Lung (tissue), 12 donors: ENCODE measurements around the gene TENM4. TPM values are rescaled to one million over a fixed set of nuclear protein-coding genes. Genes with fewer than 3 reads are reported as not detected.
A peak's percentile ranks its signal among the peaks of the same experiment; 100 is the strongest.

Source experiments
- ATAC-seq: fragments of 200-7000 bp; cut with Tn5 transposase; one replicate; pipeline ENCODE4 v1.9.1; 2020; ENCODE audit warnings: moderate number of reproducible peaks; ENCODE audit not compliant: insufficient read depth, low FRiP score
- DNase-seq, 3 donors: peaks; one replicate each; pipeline ENCODE4 v3.0.0-alpha.2; 2013 to 2017
- H3K27ac ChIP-seq, 2 donors: one replicate each; pipeline ENCODE4 v1.5.1; 2013; ENCODE audit warnings: mild to moderate bottlenecking in 2 of 2, moderate library complexity in 2 of 2, control low read depth in 1 of 2, inconsistent platforms in 1 of 2, low read depth in 1 of 2, low read length in 1 of 2
- H3K27me3 ChIP-seq, 3 donors: one replicate each; pipeline ENCODE4 v1.5.1; 2013; ENCODE audit warnings: low read length in 2 of 3; ENCODE audit not compliant: control insufficient read depth in 3 of 3, insufficient read depth in 3 of 3
- H3K36me3 ChIP-seq, 4 donors: one replicate each; pipeline ENCODE4 v1.5.1; 2013; ENCODE audit warnings: low read length in 4 of 4, mild to moderate bottlenecking in 1 of 4, moderate library complexity in 1 of 4; ENCODE audit not compliant: control insufficient read depth in 4 of 4, insufficient read depth in 4 of 4
- H3K4me1 ChIP-seq, 5 donors: one replicate each; pipeline ENCODE4 v1.5.1; 2013; ENCODE audit warnings: low read length in 5 of 5, mild to moderate bottlenecking in 2 of 5, moderate library complexity in 1 of 5; ENCODE audit not compliant: control insufficient read depth in 5 of 5, insufficient read depth in 5 of 5
- H3K4me3 ChIP-seq: one replicate; pipeline ENCODE4 v1.5.1; 2013; ENCODE audit warnings: mild to moderate bottlenecking, control low read depth, moderate library complexity
- H3K9ac ChIP-seq, 2 donors: one replicate each; pipeline ENCODE4 v1.5.1; 2013; ENCODE audit warnings: low read length in 2 of 2, control low read depth in 1 of 2; ENCODE audit not compliant: insufficient read depth in 1 of 2
- H3K9me3 ChIP-seq, 4 donors: one replicate each; pipeline ENCODE4 v1.5.1; 2013; ENCODE audit warnings: low read length in 3 of 4, mild to moderate bottlenecking in 1 of 4, moderate library complexity in 1 of 4; ENCODE audit not compliant: control insufficient read depth in 4 of 4, insufficient read depth in 3 of 4
- WGBS, 2 donors: extraction: QIAGEN DNeasy Blood & Tissue Kit; methylation state at CpG; one replicate each; pipeline ENCODE4 v1.1.7; 2013; 5-methylcytosine and 5-hydroxymethylcytosine counted together
- polyA plus RNA-seq, 2 donors: library from polyadenylated mRNA; stranded (reverse); fragments of 200-250 nt; gene quantifications; one replicate each; pipeline ENCODE4 v1.2.1, GENCODE V29; 2013
- total RNA-seq, 2 donors: library from RNA; depleted of rRNA in 1 of 2; stranded (reverse); fragments of >200 nt in 1 of 2; gene quantifications; one replicate each; pipeline ENCODE4 v1.2.1, GENCODE V29; 2014 to 2021
- TF ChIP-seq, protein P1 (sequence below): IDR thresholded peaks from 2 replicates; pipeline ENCODE4 v1.5.1; 2012; ENCODE audit warnings: mild to moderate bottlenecking; ENCODE audit errors: control extremely low read depth, extremely low read depth
- donor health status: control.
- donor health status: control.
- donor health status: Bipolar disorder and iron deficiency.
- donor health status: healthy.
- donor health status: DM: yes; HTN: yes; CAD: no.

Gene TENM4
- total and polyA plus RNA-seq, 4 donors = 0.28 to 16.4 (median 3.2) TPM

DNA sequence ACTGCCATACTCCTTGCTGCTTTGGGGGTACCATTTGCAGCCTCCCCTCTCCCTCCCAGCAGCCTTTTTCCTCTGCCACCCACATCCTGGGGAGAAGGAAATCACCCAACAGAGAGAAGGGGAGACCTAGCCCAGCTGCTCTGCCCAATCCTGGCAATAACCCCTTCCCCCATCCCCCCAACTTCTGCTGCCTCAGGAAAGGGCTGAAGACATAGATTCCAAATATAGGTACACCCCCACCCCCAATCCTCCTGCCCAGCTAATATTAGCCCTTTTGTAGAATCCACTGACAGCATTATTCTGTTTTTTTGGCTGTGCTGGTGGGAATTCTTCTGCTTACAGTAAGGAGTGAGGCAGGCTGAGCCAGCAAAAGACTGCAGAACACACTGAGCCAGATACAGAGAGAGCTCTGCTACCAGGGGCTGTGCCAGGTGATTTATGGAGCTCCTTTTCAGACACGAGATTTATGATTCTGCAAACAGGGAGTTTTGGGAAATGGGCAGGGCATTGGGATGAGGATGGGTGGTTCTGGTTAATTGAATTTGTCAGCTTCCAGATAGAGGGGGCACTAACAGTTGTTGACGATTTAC, 164.0 kb downstream of the TENM4 start:
- Histone ChIP-seq H3K27ac (no peak overlapping the region), H3K36me3 (no peaks in the 10 kb centered on the region)
- ATAC-seq = no peak

DNA sequence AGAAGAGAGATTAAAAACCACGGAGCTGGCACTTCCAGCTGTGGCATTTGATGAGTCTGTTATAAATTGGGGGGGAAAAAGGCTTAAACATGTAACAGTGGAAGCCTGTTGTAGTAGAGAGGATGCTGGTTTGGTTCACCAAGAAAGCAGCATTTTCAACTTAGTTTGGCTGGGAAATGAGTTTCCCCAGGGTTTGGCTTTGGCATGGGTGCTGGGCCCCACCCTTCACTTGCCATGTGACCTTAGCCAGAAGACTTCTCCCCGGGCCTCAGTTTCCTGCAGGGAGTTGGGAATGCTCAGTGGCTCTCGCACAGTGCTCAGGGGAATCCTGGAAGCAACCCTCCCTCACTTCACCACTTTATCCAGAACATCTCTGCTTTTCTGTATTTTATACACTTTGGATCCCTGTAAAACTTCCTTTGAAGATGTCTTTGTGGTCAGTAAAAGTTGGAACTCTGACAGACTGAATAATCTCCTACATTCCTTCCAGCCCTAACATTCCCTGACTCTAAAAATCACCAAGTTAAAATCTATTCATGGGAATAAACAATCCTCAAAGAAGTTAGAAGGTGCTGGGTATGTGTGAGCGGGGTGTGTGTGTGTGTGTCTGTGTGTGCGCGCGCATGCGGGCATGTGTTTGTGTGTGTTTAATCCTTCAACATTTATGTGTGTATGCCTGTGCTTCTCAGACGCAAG, 166.0 kb downstream of the TENM4 start:
- ATAC-seq = no peak

More for the DNA sequence above, 164.0 kb downstream of the TENM4 start:
- WGBS, 2 donors = 52 to 60% methylated on average over 2 of the region's 2 CpGs
- no peaks in the 10 kb centered on the region for H3K9me3 ChIP-seq
- H3K4me3 ChIP-seq = no peak overlapping the region
- DNase-seq = peak in 2 of 3 donors; percentile 12 to 61
- H3K9ac ChIP-seq = no peak overlapping the region
- H3K27me3 ChIP-seq = no peaks in the 10 kb centered on the region
- TF ChIP-seq, protein P1, sequence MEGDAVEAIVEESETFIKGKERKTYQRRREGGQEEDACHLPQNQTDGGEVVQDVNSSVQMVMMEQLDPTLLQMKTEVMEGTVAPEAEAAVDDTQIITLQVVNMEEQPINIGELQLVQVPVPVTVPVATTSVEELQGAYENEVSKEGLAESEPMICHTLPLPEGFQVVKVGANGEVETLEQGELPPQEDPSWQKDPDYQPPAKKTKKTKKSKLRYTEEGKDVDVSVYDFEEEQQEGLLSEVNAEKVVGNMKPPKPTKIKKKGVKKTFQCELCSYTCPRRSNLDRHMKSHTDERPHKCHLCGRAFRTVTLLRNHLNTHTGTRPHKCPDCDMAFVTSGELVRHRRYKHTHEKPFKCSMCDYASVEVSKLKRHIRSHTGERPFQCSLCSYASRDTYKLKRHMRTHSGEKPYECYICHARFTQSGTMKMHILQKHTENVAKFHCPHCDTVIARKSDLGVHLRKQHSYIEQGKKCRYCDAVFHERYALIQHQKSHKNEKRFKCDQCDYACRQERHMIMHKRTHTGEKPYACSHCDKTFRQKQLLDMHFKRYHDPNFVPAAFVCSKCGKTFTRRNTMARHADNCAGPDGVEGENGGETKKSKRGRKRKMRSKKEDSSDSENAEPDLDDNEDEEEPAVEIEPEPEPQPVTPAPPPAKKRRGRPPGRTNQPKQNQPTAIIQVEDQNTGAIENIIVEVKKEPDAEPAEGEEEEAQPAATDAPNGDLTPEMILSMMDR = no peak
- H3K4me1 ChIP-seq = peaks cover 0 to 8% (median 2%) of the 10 kb centered on the region in 5 donors

DNA sequence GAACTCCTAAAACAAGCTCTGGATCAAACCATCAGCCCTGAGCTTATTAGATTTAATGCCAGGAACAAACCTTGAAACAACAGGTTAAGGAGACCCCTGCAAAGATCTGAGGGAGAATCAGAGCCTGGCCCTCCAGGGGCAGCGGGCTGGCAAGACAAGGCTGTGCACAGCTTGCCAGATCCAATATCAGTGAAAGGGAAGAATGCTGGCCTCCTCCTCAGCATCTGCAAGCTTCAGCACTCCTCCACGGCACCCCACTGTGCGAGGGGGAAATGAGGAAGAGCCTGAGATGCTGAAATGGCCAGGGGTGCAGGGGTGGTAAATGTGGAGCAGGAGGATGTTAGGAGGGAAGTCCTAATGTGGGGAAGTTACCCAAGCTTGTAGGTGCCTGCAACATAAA, 167.0 kb downstream of the TENM4 start:
- TF ChIP-seq, protein P1 = no peak
- ATAC-seq (no peak), DNase-seq (no peak)
- Histone ChIP-seq H3K27ac (no peak overlapping the region), H3K4me1 (peaks cover 0 to 8% (median 2%) of the 10 kb centered on the region in 5 donors), H3K9me3 (peaks cover 0 to 1% (median 0%) of the 10 kb centered on the region in 4 donors), H3K27me3 (no peaks in the 10 kb centered on the region), H3K36me3 (no peaks in the 10 kb centered on the region), H3K4me3 (no peak overlapping the region), H3K9ac (no peak overlapping the region)
- WGBS, 2 donors = 51 to 82% methylated on average over 3 of the region's 3 CpGs

More for the DNA sequence above, 166.0 kb downstream of the TENM4 start:
- Histone ChIP-seq H3K9ac (no peak overlapping the region), H3K27me3 (no peaks in the 10 kb centered on the region), H3K4me3 (no peak overlapping the region), H3K27ac (no peak overlapping the region), H3K36me3 (no peaks in the 10 kb centered on the region), H3K4me1 (peaks cover 0 to 8% (median 2%) of the 10 kb centered on the region in 5 donors), H3K9me3 (peaks cover 0 to 1% (median 0%) of the 10 kb centered on the region in 4 donors)
- TF ChIP-seq, protein P1 = no peak
- WGBS, 2 donors = 57 to 59% methylated on average over 9 of the region's 9 CpGs
- DNase-seq = peak in 2 of 3 donors; percentile 23 to 65
